Endometrial microvascular endothelial cells (primary cell): Measurements from ENCODE around the gene SLC9A8. TPM values are rescaled to one million over a fixed set of nuclear protein-coding genes. Genes with fewer than 3 reads are reported as not detected.

Source experiments
- in situ Hi-C: cut with HindIII; loops from 2 replicates; pipeline ENCODE4 v1.10.0; 2017; ENCODE audit warnings: low sequenced_read_pairs, low pct_unique_long_range_greater_than_20kb; ENCODE audit errors: inconsistent ontology term
- total RNA-seq: library from RNA; depleted of rRNA; stranded (reverse); fragments of >200 nt; gene quantifications from one replicate; pipeline ENCODE4 v1.2.3, GENCODE V29; 2015; ENCODE audit errors: inconsistent ontology term

SLC9A8 gene
- total RNA-seq, 1 donor from 2014 or later, result 4.7 TPM

- in situ Hi-C loops, result loop anchor here (25.0 kb wide), 1 partner anchor 195 kb away; no protein-coding TSS in a partner anchor
Measured at GRCh38 chr20:49832632-49833327, 20.2 kb downstream of the SLC9A8 start.

GRCh38 chr20:49833483-49833882 is 20.9 kb downstream of the SLC9A8 start:
- in situ Hi-C loops, result loop anchor here (25.0 kb wide), 1 partner anchor 196 kb away; no protein-coding TSS in a partner anchor

GRCh38 chr20:49835031-49835430 is 22.4 kb downstream of the SLC9A8 start:
- in situ Hi-C loops, result loop anchor here (25.0 kb wide), 1 partner anchor 198 kb away; no protein-coding TSS in a partner anchor

GRCh38 chr20:49838546-49838945 is 25.9 kb downstream of the SLC9A8 start:
- in situ Hi-C loops, result loop anchor here (25.0 kb wide), 1 partner anchor 201 kb away; no protein-coding TSS in a partner anchor

GRCh38 chr20:49843139-49843538 is 30.5 kb downstream of the SLC9A8 start:
- in situ Hi-C loops, result loop anchor here (25.0 kb wide), 1 partner anchor 206 kb away; no protein-coding TSS in a partner anchor

GRCh38 chr20:49843770-49844380 is 31.2 kb downstream of the SLC9A8 start:
- in situ Hi-C loops, result loop anchor here (25.0 kb wide), 1 partner anchor 207 kb away; no protein-coding TSS in a partner anchor

- in situ Hi-C loops, result loop anchor here (25.0 kb wide), 1 partner anchor 208 kb away; no protein-coding TSS in a partner anchor
Measured at GRCh38 chr20:49845060-49845459, 32.4 kb downstream of the SLC9A8 start.

GRCh38 chr20:49846206-49846807 is 33.7 kb downstream of the SLC9A8 start:
- in situ Hi-C loops, result loop anchor here (25.0 kb wide), 1 partner anchor 209 kb away; no protein-coding TSS in a partner anchor

- in situ Hi-C loops, result no loop called here
Measured at GRCh38 chr20:49850463-49851230, 38.0 kb downstream of the SLC9A8 start.

GRCh38 chr20:49851231-49851705 is 38.6 kb downstream of the SLC9A8 start:
- in situ Hi-C loops, result no loop called here

GRCh38 chr20:49851991-49852390 is 39.4 kb downstream of the SLC9A8 start:
- in situ Hi-C loops, result no loop called here

- in situ Hi-C loops, result no loop called here
Measured at GRCh38 chr20:49852522-49853080, 40.0 kb downstream of the SLC9A8 start.

- in situ Hi-C loops, result no loop called here
Measured at GRCh38 chr20:49853640-49854039, 41.0 kb downstream of the SLC9A8 start.

GRCh38 chr20:49854190-49854875 is 41.7 kb downstream of the SLC9A8 start:
- in situ Hi-C loops, result no loop called here

GRCh38 chr20:49856904-49857303 is 44.3 kb downstream of the SLC9A8 start:
- in situ Hi-C loops, result no loop called here

GRCh38 chr20:49858076-49858585 is 45.5 kb downstream of the SLC9A8 start:
- in situ Hi-C loops, result no loop called here

- in situ Hi-C loops, result no loop called here
Measured at GRCh38 chr20:49859011-49859410, 46.4 kb downstream of the SLC9A8 start.

GRCh38 chr20:49859807-49860206 is 47.2 kb downstream of the SLC9A8 start:
- in situ Hi-C loops, result no loop called here
